ENCODE data around the gene GXYLT2.

Gene GXYLT2

GRCh38 chr3:73018298-73018697 lies 130.5 kb downstream of the GXYLT2 start:
- no peak for DNase-seq (ENCODE audit: low read depth in 3 of 3)

- DNase-seq (ENCODE audit: low read depth in 3 of 3), result no peak
Measured at GRCh38 chr3:73018790-73019441, 131.1 kb downstream of the GXYLT2 start.

- no peak for DNase-seq (ENCODE audit: low read depth in 3 of 3)
Measured at GRCh38 chr3:73021301-73021835, 133.5 kb downstream of the GXYLT2 start.

- DNase-seq (ENCODE audit: low read depth in 3 of 3), result no peak
Measured at GRCh38 chr3:73024836-73025235, 137.0 kb downstream of the GXYLT2 start.

GRCh38 chr3:73026111-73026759 lies 138.4 kb downstream of the GXYLT2 start:
- DNase-seq (ENCODE audit: low read depth in 3 of 3), result no peak
